Large intestine (tissue), 3 donors: Measurements from ENCODE around the gene SLC12A1. TPM values are rescaled to one million over a fixed set of nuclear protein-coding genes. Genes with fewer than 3 reads are reported as not detected.

ENCODE experiments used
- DNase-seq, 2 donors: peaks; one replicate each; pipeline versions ENCODE4 v3.0.0 to v3.0.0-alpha.2; 2013
- H3K27ac ChIP-seq: one replicate; pipeline ENCODE4 v1.5.1; 2013; ENCODE audit warnings: low read length
- H3K27me3 ChIP-seq: 2 replicates; pipeline ENCODE4 v1.6.1; 2013; ENCODE audit warnings: low read length; ENCODE audit not compliant: control insufficient read depth, insufficient read depth
- H3K36me3 ChIP-seq: 2 replicates; pipeline ENCODE4 v1.6.1; 2013; ENCODE audit warnings: low read length; ENCODE audit not compliant: control insufficient read depth, insufficient read depth
- H3K4me1 ChIP-seq: one replicate; pipeline ENCODE4 v1.6.1; 2013; ENCODE audit warnings: low read length; ENCODE audit not compliant: control insufficient read depth, insufficient read depth
- H3K4me3 ChIP-seq: one replicate; pipeline ENCODE4 v1.5.1; 2013; ENCODE audit warnings: low read length
- H3K9me3 ChIP-seq: one replicate; pipeline ENCODE4 v1.6.1; 2013; ENCODE audit warnings: mild to moderate bottlenecking, low read depth, low read length, moderate library complexity; ENCODE audit not compliant: control insufficient read depth
- WGBS: methylation state at CpG from one replicate; pipeline ENCODE4 v1.1.5; 2013; ENCODE audit warnings: low lambda C conversion rate; ENCODE audit not compliant: insufficient coverage; 5-methylcytosine and 5-hydroxymethylcytosine counted together
- polyA plus RNA-seq: library from polyadenylated mRNA; unstranded; fragments of 120-200 nt; gene quantifications from one replicate; pipeline ENCODE4 v1.2.1, GENCODE V29; 2013

SLC12A1 gene
- polyA plus RNA-seq, 1 donor: 0.10 TPM

DNA sequence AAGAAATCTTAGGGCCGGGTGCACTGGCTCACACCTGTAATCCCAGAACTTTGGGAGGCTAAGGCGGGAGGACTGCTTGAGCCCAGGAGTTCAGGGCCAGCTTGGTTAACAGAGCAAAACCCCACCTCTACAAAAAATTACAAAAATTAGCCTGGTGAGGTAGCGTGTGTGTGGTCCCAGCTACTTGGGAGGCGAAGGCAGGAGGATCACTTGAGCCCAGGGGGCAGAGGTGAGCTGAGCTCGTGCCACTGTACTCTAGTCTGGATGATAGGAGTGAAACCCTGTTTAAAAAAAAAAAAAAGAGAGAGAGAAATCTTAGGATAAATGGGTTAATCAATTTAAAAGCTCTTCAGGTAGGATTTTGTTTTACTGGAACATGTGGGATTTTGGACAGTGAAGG, 93.9 kb downstream of the SLC12A1 start:
- no peak overlapping the region for H3K4me3 ChIP-seq
- no peaks in the 10 kb centered on the region for H3K4me1 ChIP-seq
- no peak overlapping the region for H3K27ac ChIP-seq
- no peaks in the 10 kb centered on the region for H3K36me3 ChIP-seq
- 83% methylated on average over 1 of the region's 5 CpGs for WGBS
- no peak for DNase-seq
- H3K9me3 ChIP-seq: no peaks in the 10 kb centered on the region
- no peaks in the 10 kb centered on the region for H3K27me3 ChIP-seq

DNA sequence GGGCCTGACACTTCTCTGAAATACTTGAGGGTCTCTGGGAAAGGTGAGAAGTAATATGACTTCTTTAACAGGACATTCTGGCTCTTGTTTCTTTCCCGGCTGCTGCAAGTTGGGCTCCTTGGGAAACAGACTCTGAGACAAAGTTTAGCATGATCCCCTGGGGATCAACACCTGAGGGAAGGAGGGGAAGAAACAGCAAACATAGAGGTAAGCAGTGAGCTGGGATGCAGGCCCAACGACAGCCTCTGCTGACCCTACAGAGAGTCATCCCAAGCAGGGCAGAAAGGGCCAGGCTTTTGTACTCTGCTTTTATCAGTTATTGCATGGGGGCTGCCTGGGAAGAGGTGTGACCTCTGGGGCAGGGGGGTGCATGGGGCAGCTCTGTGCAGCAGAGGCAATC, 98.3 kb downstream of the SLC12A1 start:
- WGBS: no CpG with 5 or more reads among the region's 2 CpGs
- no peak for DNase-seq
- no peaks in the 10 kb centered on the region for H3K36me3 ChIP-seq
- no peaks in the 10 kb centered on the region for H3K4me1 ChIP-seq
- H3K27me3 ChIP-seq: no peaks in the 10 kb centered on the region
- H3K27ac ChIP-seq: no peak overlapping the region
- H3K9me3 ChIP-seq: no peaks in the 10 kb centered on the region
- no peak overlapping the region for H3K4me3 ChIP-seq

DNA sequence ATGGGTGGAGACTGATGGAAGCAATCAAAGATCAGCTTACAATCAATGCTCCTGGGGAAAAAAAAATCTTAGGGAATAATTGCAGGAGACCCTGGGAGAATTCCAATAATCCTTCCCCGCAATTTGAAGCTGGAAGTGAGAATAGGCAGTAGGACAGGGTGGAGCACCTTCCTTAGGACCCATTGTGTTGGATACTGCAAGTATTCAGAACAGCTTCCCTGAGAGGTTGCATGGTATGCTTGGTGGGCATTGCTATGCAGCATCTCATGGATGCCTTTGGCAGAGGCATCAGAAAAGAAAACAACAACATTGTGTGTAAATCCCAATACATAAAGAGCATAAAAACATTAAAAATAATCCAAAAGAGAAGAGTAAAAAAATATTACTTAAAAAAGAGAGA, 100.5 kb downstream of the SLC12A1 start:
- WGBS: no CpG with 5 or more reads among the region's 1 CpG
- Histone ChIP-seq H3K27me3 (no peaks in the 10 kb centered on the region), H3K4me1 (no peaks in the 10 kb centered on the region), H3K36me3 (no peaks in the 10 kb centered on the region), H3K4me3 (no peak overlapping the region), H3K27ac (no peak overlapping the region), H3K9me3 (no peaks in the 10 kb centered on the region)
- no peak for DNase-seq

DNA sequence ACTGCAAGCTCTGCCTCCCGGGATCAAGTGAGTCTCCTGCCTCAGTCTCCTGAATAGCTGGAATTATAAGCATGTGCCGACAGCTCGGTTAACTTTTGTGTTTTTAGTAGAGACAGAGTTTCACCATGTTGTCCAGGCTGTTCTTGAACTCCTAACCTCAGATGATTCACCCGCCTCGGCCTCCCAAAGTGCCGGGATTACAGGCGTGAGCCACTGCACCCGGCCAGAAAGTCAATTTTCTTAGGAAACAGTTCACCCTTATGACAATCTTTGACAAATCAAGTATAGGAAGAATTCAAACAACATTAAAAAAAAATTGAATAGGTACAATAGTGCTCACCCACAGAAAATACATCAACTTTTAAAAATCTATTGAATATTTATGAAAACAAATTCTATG, 101.5 kb downstream of the SLC12A1 start:
- no peak for DNase-seq
- Histone ChIP-seq H3K27me3 (no peaks in the 10 kb centered on the region), H3K4me1 (no peaks in the 10 kb centered on the region), H3K9me3 (no peaks in the 10 kb centered on the region), H3K36me3 (no peaks in the 10 kb centered on the region), H3K27ac (no peak overlapping the region), H3K4me3 (no peak overlapping the region)
- WGBS: no CpG with 5 or more reads among the region's 8 CpGs

DNA sequence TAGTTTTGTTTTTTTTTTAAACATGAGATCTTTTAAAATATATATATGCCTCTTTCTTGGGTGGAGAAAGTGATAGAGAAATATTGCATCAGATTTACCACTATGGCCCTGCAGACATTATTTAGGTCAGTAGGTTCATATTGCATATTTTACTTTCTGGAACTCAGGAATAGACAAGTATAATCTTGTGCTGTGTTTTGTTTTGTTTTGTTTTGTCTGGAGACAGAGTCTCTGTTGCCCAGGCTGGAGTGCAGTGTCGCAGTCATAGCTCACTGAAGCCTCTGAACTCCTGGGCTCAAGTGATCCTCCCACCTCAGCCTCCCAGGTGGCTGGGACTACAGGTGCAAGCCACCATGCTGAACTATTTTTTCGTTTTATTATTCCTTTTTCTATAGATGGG, 103.6 kb downstream of the SLC12A1 start:
- no peak for DNase-seq
- H3K27ac ChIP-seq: no peak overlapping the region
- WGBS: 80% methylated on average over 1 of the region's 2 CpGs
- no peaks in the 10 kb centered on the region for H3K27me3 ChIP-seq
- no peaks in the 10 kb centered on the region for H3K4me1 ChIP-seq
- no peak overlapping the region for H3K4me3 ChIP-seq
- H3K9me3 ChIP-seq: no peaks in the 10 kb centered on the region
- H3K36me3 ChIP-seq: no peaks in the 10 kb centered on the region

DNA sequence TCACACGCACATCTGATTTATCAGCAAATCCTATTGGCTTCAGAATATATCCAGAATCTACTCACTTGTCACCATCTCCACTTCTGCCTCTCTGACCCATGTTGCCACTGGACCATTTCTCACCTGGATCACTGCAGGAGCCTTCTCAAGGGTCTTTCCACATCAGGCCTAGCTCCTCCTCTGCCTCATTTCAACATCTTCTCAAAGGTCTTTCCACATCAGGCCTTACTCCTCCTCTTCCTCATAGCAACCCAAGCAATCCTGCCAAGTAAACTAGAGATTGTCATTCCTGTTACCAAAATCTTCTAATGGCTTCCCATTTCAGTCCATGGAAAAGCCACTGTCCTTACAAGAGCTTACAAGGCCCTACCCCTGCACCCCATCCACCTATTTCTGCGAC, 107.1 kb downstream of the SLC12A1 start:
- H3K4me3 ChIP-seq: no peak overlapping the region
- DNase-seq: no peak
- H3K9me3 ChIP-seq: no peaks in the 10 kb centered on the region
- H3K4me1 ChIP-seq: no peaks in the 10 kb centered on the region
- 100% methylated on average over 1 of the region's 2 CpGs for WGBS
- peaks cover 4% of the 10 kb centered on the region for H3K27me3 ChIP-seq
- no peaks in the 10 kb centered on the region for H3K36me3 ChIP-seq
- H3K27ac ChIP-seq: no peak overlapping the region

DNA sequence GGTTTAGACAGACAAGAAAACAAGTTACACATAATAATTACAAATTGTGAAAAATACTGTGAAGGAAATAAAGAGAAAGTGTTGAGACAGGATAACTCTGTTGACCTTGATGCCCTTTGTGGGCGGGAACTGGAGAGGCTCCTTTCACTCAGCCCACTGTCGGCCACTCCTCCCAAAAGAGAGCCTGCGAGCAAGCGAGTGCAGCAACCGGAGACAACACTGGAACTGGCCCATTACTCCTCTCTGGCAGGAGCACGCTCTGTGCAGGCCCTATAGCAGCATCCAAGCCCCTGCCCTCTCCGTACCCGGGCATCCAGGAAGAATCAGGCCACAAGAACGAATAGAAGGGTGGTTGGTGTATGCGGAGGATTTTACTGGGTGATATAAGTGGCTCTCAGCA, 108.9 kb downstream of the SLC12A1 start:
- Histone ChIP-seq H3K36me3 (no peaks in the 10 kb centered on the region), H3K27ac (no peak overlapping the region), H3K4me1 (no peaks in the 10 kb centered on the region), H3K27me3 (peaks cover 4% of the 10 kb centered on the region), H3K9me3 (no peaks in the 10 kb centered on the region), H3K4me3 (no peak overlapping the region)
- no CpG with 5 or more reads among the region's 10 CpGs for WGBS
- no peak for DNase-seq

DNA sequence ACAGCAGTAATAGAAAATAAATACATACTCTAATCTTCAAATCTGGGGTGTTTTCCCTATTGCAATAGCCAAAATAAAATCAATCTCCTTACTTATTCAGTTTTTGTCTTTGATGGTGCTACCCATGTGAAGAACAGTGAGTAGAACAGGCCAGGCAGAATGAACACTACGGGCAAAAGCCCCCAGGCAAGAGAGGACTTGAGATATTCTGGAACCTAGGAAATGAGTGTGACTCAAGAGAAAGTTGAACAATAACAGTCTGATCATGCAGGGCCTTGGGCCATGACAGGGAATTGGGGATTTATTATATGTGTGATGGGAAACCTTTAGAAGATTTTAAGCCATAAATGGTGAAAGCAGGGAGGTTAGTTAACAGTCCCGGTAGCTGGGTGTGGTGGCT, 111.1 kb downstream of the SLC12A1 start:
- no peak for DNase-seq
- no peak overlapping the region for H3K4me3 ChIP-seq
- no CpG with 5 or more reads among the region's 2 CpGs for WGBS
- H3K27me3 ChIP-seq: peaks cover 4% of the 10 kb centered on the region
- no peaks in the 10 kb centered on the region for H3K9me3 ChIP-seq
- no peaks in the 10 kb centered on the region for H3K4me1 ChIP-seq
- H3K27ac ChIP-seq: no peak overlapping the region
- H3K36me3 ChIP-seq: no peaks in the 10 kb centered on the region

DNA sequence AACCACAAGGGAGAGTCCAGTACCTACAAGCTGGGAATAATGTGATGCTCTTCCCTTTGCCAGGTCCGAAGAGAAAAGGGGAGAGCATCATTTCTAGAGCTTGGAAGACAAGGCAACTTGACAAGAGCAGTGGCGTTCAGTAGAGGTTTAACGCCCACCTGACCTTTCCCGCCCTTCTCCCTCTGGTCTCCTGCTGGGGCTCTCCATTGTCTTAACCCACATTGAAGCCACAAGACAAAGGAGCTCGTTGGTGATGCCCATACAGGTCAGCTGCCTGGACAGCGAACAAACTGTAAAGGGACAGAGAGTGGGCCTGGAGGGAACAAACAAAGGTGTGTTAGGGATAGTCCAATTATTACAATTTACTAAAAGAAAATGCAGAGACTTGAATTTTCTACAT, 112.0 kb downstream of the SLC12A1 start:
- Histone ChIP-seq H3K4me1 (no peaks in the 10 kb centered on the region), H3K27me3 (peaks cover 4% of the 10 kb centered on the region), H3K27ac (no peak overlapping the region), H3K36me3 (no peaks in the 10 kb centered on the region), H3K4me3 (no peak overlapping the region), H3K9me3 (no peaks in the 10 kb centered on the region)
- DNase-seq: no peak
- 40% methylated on average over 1 of the region's 6 CpGs for WGBS

DNA sequence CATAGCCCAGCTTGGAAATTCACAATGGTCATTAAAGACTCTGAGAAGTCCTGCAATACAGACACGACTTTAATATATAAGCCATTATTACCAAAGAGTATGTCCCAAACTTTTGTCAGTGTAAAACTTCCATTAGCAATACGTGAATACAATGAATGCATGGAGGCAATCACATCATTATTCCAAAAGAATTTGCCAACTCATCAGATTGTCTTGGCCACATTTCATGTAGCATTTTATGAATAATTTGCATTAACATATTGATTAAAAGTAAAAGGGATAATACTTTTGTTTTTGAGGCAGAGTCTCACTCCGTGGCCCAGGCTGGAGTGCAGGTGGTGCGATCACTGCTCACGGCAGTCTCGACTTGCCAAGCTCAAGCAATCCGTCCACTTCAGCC, 117.2 kb downstream of the SLC12A1 start:
- Histone ChIP-seq H3K9me3 (no peaks in the 10 kb centered on the region), H3K4me3 (no peak overlapping the region), H3K27ac (no peak overlapping the region), H3K27me3 (peaks cover 5% of the 10 kb centered on the region), H3K4me1 (no peaks in the 10 kb centered on the region), H3K36me3 (no peaks in the 10 kb centered on the region)
- no peak for DNase-seq
- 100% methylated on average over 1 of the region's 7 CpGs for WGBS

DNA sequence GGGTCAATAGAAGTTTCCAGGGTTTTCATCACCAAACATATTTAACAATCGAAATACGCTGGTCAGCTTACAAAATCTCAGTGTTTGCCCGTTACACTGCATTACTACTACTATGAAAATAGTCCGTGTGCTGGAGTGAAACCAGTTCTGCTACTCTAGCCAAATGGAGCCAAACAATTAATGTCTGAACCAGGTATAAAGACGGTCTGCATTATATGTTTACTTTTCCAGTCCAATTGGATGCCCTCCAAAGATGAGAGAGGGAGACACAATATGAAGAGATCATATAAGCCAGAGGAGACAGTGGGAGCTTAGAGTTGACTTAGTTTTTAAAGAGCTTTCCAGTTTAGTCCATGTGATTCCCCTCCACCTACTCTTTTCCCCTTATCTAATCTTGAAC, 118.8 kb downstream of the SLC12A1 start:
- H3K4me1 ChIP-seq: peaks cover 4% of the 10 kb centered on the region
- H3K9me3 ChIP-seq: no peaks in the 10 kb centered on the region
- WGBS: no CpG with 5 or more reads among the region's 5 CpGs
- H3K27me3 ChIP-seq: peaks cover 5% of the 10 kb centered on the region
- no peak overlapping the region for H3K27ac ChIP-seq
- H3K36me3 ChIP-seq: no peaks in the 10 kb centered on the region
- no peak overlapping the region for H3K4me3 ChIP-seq
- DNase-seq: no peak
